Kidney (tissue), 14 donors: ENCODE data around the gene DNAJC15. TPM values are rescaled to one million over a fixed set of nuclear protein-coding genes. Genes with fewer than 3 reads are reported as not detected.

Source experiments
- DNase-seq, 5 donors: peaks; one replicate each; pipeline ENCODE4 v3.0.0-alpha.2; 2013 to 2020
- FAIRE-seq: peaks from 2 replicates; lab custom pipeline; 2012; peaks lifted over from hg19 to GRCh38; lab: Jason Lieb, UNC
- H3K27ac ChIP-seq, 2 donors: one replicate each; pipeline ENCODE4 v1.7.0; 2013; ENCODE audit warnings: low read depth in 2 of 2, low read length in 2 of 2, inconsistent platforms in 1 of 2
- H3K27me3 ChIP-seq: one replicate; pipeline ENCODE4 v1.7.1; 2013; ENCODE audit warnings: low read length, inconsistent platforms; ENCODE audit not compliant: control insufficient read depth, insufficient read depth
- H3K36me3 ChIP-seq, 3 donors: one replicate each; pipeline versions ENCODE4 v1.7.0 to v1.7.1; 2013; ENCODE audit warnings: low read length in 3 of 3, control low read depth in 1 of 3, inconsistent platforms in 1 of 3; ENCODE audit not compliant: insufficient read depth in 3 of 3, control insufficient read depth in 2 of 3
- H3K4me1 ChIP-seq, 3 donors: one replicate each; pipeline versions ENCODE4 v1.7.0 to v1.7.1; 2013; ENCODE audit warnings: low read length in 3 of 3, inconsistent platforms in 1 of 3, low read depth in 1 of 3; ENCODE audit not compliant: control insufficient read depth in 2 of 3, insufficient read depth in 2 of 3
- H3K4me3 ChIP-seq, 3 donors: one replicate each; pipeline versions ENCODE4 v1.7.0 to v1.8.1; 2013; ENCODE audit warnings: low read length in 3 of 3, control low read depth in 1 of 3, inconsistent platforms in 1 of 3
- H3K9ac ChIP-seq, 3 donors: one replicate each; pipeline versions ENCODE4 v1.7.0 to v1.7.1; 2013; ENCODE audit warnings: low read length in 3 of 3, control low read depth in 1 of 3, inconsistent platforms in 1 of 3
- H3K9me3 ChIP-seq, 3 donors: one replicate each; pipeline versions ENCODE4 v1.7.0 to v1.7.1; 2013; ENCODE audit warnings: low read length in 3 of 3, control low read depth in 1 of 3, inconsistent platforms in 1 of 3; ENCODE audit not compliant: control insufficient read depth in 2 of 3, insufficient read depth in 1 of 3
- CTCF ChIP-seq: IDR thresholded peaks from 3 replicates; pipeline ENCODE4 v1.5.1; 2012; ENCODE audit warnings: mild to moderate bottlenecking, moderate library complexity, borderline replicate concordance; ENCODE audit not compliant: insufficient read depth; ENCODE audit errors: extremely low read depth
- intact Hi-C: fragments of 100-400 bp; cut with DNase I; formaldehyde crosslinking; loops from one replicate; pipeline ENCODE4 v1.11.1; 2022
- polyA plus RNA-seq: library from polyadenylated mRNA; stranded (reverse); fragments of 350-450 nt; fragmentation: Illumina TruSeq; extraction: RNeasy Lipid Tissue Mini Kit (QIAGEN cat#74804); gene quantifications from one replicate; pipeline ENCODE4 v1.2.3, GENCODE V29; 2014; ENCODE audit warnings: low read depth, low replicate concordance; ENCODE audit not compliant: insufficient read depth
- total RNA-seq: library from RNA; stranded (reverse); fragmentation: NEBNext Ultra II Directional; extraction: Animal tissue kit (Norgen Biotek cat#: 25700); gene quantifications from one replicate; pipeline ENCODE4 v1.2.1, GENCODE V29; 2021
- donor health status: control.
- donor health status: control.
- donor health status: control.
- donor health status: control.
- donor health status: control.
- donor health status: DM: yes; HTN: yes; CAD: no.
- donor health status: Normal renal cell carcinoma (clear cell type).

Gene DNAJC15
- total and polyA plus RNA-seq, 2 donors from 2014 or later: 18.8 to 31.0 TPM

GRCh38 chr13:43088093-43088511, 64.7 kb downstream of the DNAJC15 start:
- peak overlapping the region in 1 of 2 donors; percentile 34 for H3K27ac ChIP-seq
- FAIRE-seq (no peak), DNase-seq (peak in 1 of 5 donors; percentile 13)
- H3K27me3 ChIP-seq: no peaks in the 10 kb centered on the region
- intact Hi-C loops: loop anchor here (10.0 kb wide), 1 partner anchor 787 kb away; the partner anchor contains the start of genes CCDC122 and LACC1
- H3K4me1 ChIP-seq: no peaks in the 10 kb centered on the region
- peaks cover 0 to 2% (median 0%) of the 10 kb centered on the region in 3 donors for H3K9me3 ChIP-seq
- peaks cover 0 to 2% (median 0%) of the 10 kb centered on the region in 3 donors for H3K36me3 ChIP-seq
- no peak overlapping the region for H3K9ac ChIP-seq
- TF ChIP-seq CTCF: no peak
- H3K4me3 ChIP-seq: peak overlapping the region in 2 of 3 donors; percentile 45 to 67

- intact Hi-C loops: loop anchor here (10.0 kb wide), 1 partner anchor 785 kb away; the partner anchor contains the start of genes CCDC122 and LACC1
- TF ChIP-seq CTCF: no peak
- FAIRE-seq: no peak
Measured at GRCh38 chr13:43089912-43090498, 66.6 kb downstream of the DNAJC15 start.

GRCh38 chr13:43094901-43095300, 71.5 kb downstream of the DNAJC15 start:
- FAIRE-seq: no peak
- TF ChIP-seq CTCF: no peak
- Histone ChIP-seq H3K27me3 (no peaks in the 10 kb centered on the region), H3K9me3 (peaks cover 0 to 2% (median 0%) of the 10 kb centered on the region in 3 donors), H3K36me3 (no peaks in the 10 kb centered on the region), H3K4me1 (peaks cover 0 to 5% (median 0%) of the 10 kb centered on the region in 3 donors), H3K27ac (no peak overlapping the region), H3K9ac (no peak overlapping the region), H3K4me3 (no peak overlapping the region)
- DNase-seq: no peak
- intact Hi-C loops: no loop called here

More at GRCh38 chr13:43089912-43090498, 66.6 kb downstream of the DNAJC15 start:
- H3K27me3 ChIP-seq: no peaks in the 10 kb centered on the region
- no peak overlapping the region for H3K9ac ChIP-seq
- no peaks in the 10 kb centered on the region for H3K4me1 ChIP-seq
- peaks cover 0 to 2% (median 0%) of the 10 kb centered on the region in 3 donors for H3K9me3 ChIP-seq
- no peak overlapping the region for H3K4me3 ChIP-seq
- no peak for DNase-seq
- H3K36me3 ChIP-seq: peaks cover 0 to 2% (median 0%) of the 10 kb centered on the region in 3 donors
- H3K27ac ChIP-seq: no peak overlapping the region
